DMS79 treated with DMSO at 0.1 percent for 48 hours (cell line): ENCODE results near the gene ADAMTS6.

ENCODE experiments used
- DNase-seq: peaks from one replicate; lab custom pipeline; 2025; lab: John Stamatoyannopoulos, UW

Gene ADAMTS6

DNA sequence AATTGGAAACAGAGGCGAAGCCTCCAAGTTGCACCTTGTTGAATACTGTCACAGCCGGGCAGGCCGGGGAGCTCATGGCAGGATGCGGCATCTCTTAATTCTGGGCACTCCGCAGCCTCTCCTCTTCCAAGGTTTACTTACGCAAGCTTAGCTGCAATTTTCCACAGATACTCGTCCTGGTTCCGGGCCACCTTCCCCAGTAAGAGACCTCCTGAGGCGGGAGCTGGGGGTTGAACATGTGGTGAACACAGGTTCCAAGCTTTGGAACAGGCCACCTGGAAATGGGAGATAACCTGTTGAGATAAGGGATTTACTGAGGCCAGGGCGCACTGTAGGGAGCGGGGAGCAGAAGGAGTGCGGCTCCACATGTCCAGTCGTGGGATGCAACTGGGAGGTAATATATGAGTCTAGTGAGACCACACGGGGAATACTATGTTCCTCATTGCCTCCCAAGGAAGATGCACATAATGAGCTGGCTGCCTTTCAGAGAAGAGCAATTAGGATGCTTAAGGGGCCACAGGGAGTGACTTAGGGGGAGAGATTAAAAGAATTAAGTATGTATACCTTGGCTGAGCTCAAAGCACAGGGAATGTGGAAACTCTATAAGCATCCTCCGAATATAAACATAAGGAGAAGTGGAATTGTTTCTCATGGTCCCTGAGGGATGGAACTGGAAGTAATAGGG, 377.8 kb downstream of the ADAMTS6 start:
- DNase-seq = peak; percentile 25

DNA sequence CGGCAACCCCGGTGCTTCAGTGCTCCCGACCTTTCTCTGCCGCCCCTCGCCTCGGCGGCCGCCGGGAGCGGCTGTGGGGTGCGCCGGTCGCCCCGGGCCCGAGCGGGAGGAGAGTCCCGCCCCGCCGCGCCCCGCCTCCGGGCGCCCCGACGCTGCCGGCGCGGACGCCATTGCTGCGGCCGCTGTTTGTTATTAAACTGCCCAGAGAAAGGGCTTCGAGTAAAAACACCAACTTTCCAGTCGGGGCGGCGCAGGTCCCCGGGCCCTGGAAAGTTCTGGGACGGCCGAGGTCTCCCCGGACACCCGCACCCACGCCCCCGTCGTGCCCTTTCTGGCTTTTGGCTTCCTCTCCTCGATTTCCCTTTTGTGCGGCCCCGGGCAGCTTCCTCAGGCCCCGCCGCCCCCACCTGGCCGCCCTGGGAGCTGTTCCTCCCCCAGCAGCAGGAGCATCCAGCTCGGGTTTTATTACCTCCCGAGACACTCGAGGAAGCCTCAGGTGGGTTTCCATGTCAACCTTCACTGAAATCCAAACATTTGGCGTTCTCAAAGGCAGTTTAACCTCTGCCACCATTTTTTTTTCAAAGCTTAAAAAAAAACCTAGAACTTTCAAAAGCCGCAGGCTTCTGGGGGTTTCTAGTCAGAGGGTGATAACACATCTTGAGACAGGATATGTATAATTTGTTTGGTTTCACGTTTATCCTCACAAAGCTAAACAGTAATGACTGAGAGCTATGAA, 378.6 kb downstream of the ADAMTS6 start:
- peak; percentile 25 for DNase-seq

DNA sequence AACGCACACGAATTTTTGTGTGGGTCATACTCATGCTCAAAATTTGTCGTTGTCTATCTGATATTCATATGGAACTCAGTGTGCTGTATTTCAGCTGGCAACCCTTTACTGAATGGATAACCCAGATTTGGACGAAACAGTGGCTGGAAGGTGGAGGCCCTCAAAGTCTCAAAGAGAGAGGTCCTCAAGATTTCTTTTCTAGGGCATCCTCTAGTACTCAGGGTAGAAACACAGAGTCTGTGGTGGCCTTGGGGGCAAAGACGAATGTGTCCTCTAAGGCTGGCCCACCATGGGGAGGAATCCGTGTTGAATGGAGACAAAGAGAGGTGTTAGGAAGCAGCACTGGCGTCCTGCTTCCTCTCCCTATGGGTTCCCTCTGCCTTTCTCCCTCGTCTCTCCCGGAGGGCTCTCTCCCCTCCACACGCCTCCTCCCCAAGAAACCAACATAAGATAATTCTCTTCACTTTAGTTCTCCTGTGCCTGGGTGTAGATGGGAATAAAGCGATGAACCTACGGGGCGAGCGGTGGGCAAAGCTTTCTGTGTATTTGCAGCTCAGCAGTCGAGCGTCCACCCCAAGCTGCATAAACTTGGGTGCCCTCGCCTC, 379.2 kb downstream of the ADAMTS6 start:
- no peak for DNase-seq

DNA sequence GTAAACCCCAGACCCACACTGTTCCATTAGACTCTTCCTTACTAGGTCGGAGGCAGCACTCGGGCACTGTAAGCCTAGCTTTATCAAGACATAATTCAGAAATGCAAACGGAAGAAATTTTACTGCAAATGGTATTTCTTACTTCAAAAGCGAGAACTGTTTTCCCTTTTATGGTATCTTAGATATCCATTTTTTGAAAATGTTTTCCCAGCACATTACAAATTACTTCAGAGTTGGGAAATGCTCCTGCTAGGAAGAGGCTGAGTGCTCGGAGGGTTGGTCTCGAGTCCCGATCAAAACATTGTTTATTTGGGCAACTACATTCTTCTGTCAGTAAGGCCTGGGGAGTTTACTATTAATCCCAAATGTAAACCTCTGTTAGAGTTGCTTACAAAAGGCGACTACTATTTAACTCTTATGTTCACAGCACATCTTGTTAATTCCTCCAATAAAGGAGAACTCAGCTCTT, 380.1 kb downstream of the ADAMTS6 start:
- DNase-seq = no peak

DNA sequence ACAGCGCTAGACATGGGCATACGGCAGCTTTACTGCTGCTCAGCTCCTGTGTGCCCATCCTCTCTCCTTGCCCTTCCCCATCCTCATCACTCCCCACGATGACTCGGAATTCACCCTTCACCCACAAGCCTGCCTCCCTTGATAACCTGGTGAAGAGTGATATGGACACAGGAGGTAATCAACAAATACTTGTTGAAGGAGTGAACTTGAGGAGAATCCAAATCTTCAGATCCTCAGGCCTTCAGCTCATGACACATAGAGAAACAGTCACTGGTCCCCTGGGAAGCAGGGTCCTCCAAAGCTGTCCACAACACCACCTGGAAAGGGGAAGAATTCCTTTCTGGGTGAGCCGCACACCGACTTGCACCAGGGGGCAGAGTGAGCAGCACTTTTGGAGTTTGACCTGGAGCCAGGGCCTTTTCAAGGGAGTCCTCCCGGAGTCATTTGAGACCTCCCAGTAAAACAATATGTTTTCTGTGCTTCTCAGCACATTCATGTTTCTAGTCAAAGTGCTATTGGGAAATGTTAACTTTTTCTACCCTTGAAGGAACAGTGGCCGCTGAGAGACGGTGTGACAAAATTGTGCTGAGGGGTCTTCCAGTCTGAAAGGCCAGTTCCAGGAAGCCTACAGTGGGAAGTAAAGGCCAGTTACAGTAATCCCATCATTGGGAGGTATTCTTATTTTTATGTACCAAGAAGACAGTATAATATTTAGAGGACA, 380.6 kb downstream of the ADAMTS6 start:
- peak; percentile 7 for DNase-seq
